Aorta (tissue), 4 donors: ENCODE measurements around the gene LTBR. TPM values are rescaled to one million over a fixed set of nuclear protein-coding genes. Genes with fewer than 3 reads are reported as not detected.

Experiments
- polyA plus RNA-seq, 2 donors: library from polyadenylated mRNA; stranded (reverse); fragments of 200-250 nt; gene quantifications; one replicate each; pipeline ENCODE4 v1.2.3, GENCODE V29; 2013
- total RNA-seq, 2 donors: library from RNA; stranded (reverse); fragmentation: NEBNext Ultra II Directional; extraction: Animal tissue kit (Norgen Biotek cat#: 25700); gene quantifications; one replicate each; pipeline ENCODE4 v1.2.1, GENCODE V29; 2021
- donor health status: healthy with polysubstance abuse.
- donor health status: Bipolar disorder and iron deficiency.
- donor health status: DM: no; HTN: no; CAD: no.
- donor health status: DM: yes; HTN: yes; CAD: no.

LTBR gene
- total and polyA plus RNA-seq, 4 donors, result 20.5 to 103 (median 85.5) TPM

Other genes with a start within 250 kb of the LTBR start
- 100 to 1,000 TPM; 285 to 303 TPM for gene CD9, start 183.8 kb upstream of the LTBR start, total RNA-seq
- gene CD9, start 183.8 kb upstream of the LTBR start, polyA plus RNA-seq, result 100 to 1,000 TPM; 267 to 506 TPM
- gene PLEKHG6, start 73.5 kb upstream of the LTBR start, total RNA-seq, result 1 to 10 TPM in 1 of 2 donors, under 1 TPM in 1; 0.88 to 1.5 TPM
- 10 to 100 TPM in 1 of 2 donors, under 1 TPM in 1; 0.15 to 90.3 TPM for gene PLEKHG6, start 73.5 kb upstream of the LTBR start, polyA plus RNA-seq
- gene TNFRSF1A, start 42.1 kb upstream of the LTBR start, total RNA-seq, result 100 to 1,000 TPM; 190 to 236 TPM
- gene TNFRSF1A, start 42.1 kb upstream of the LTBR start, polyA plus RNA-seq, result 100 to 1,000 TPM in 1 of 2 donors, 10 to 100 TPM in 1; 36.9 to 112 TPM
- gene SCNN1A, start 8.6 kb upstream of the LTBR start, total RNA-seq, result 1 to 10 TPM; 1.5 to 2.4 TPM
- gene SCNN1A, start 8.6 kb upstream of the LTBR start, polyA plus RNA-seq, result 1 to 10 TPM in 1 of 2 donors, under 1 TPM in 1; 0.61 to 1.5 TPM
- gene CD27, start 60.8 kb downstream of the LTBR start, total RNA-seq, result 1 to 10 TPM; 1.2 TPM
- under 1 TPM; 0.51 to 0.88 TPM for gene CD27, start 60.8 kb downstream of the LTBR start, polyA plus RNA-seq
- gene TAPBPL, start 67.9 kb downstream of the LTBR start, total RNA-seq, result 10 to 100 TPM; 14.6 to 29.3 TPM
- gene TAPBPL, start 67.9 kb downstream of the LTBR start, polyA plus RNA-seq, result 10 to 100 TPM; 22.0 to 25.9 TPM
- gene VAMP1, start 86.5 kb downstream of the LTBR start, total RNA-seq, result 10 to 100 TPM in 1 of 2 donors, 1 to 10 TPM in 1; 9.7 to 23.9 TPM
- gene VAMP1, start 86.5 kb downstream of the LTBR start, polyA plus RNA-seq, result 10 to 100 TPM; 14.8 to 44.0 TPM
- gene MRPL51, start 109.1 kb downstream of the LTBR start, total RNA-seq, result 10 to 100 TPM; 91.8 to 95.5 TPM
- gene MRPL51, start 109.1 kb downstream of the LTBR start, polyA plus RNA-seq, result 100 to 1,000 TPM; 125 to 283 TPM
- gene NCAPD2, start 109.9 kb downstream of the LTBR start, total RNA-seq, result 10 to 100 TPM; 19.9 to 32.8 TPM
- 10 to 100 TPM in 1 of 2 donors, 1 to 10 TPM in 1; 5.1 to 13.2 TPM for gene NCAPD2, start 109.9 kb downstream of the LTBR start, polyA plus RNA-seq
- 1,000 to 10,000 TPM; 1,856 to 2,021 TPM for gene GAPDH, start 150.4 kb downstream of the LTBR start, total RNA-seq
- gene GAPDH, start 150.4 kb downstream of the LTBR start, polyA plus RNA-seq, result 1,000 to 10,000 TPM; 2,047 to 3,012 TPM
- 10 to 100 TPM; 28.5 to 60.8 TPM for gene IFFO1, start 171.9 kb downstream of the LTBR start, total RNA-seq
- 100 to 1,000 TPM in 1 of 2 donors, 10 to 100 TPM in 1; 11.1 to 110 TPM for gene IFFO1, start 171.9 kb downstream of the LTBR start, polyA plus RNA-seq
- gene NOP2, start 184.1 kb downstream of the LTBR start, total RNA-seq, result 10 to 100 TPM; 24.8 to 27.8 TPM
- gene NOP2, start 184.1 kb downstream of the LTBR start, polyA plus RNA-seq, result 10 to 100 TPM in 1 of 2 donors, 1 to 10 TPM in 1; 5.4 to 18.8 TPM
- gene CHD4, start 223.2 kb downstream of the LTBR start, total RNA-seq, result 100 to 1,000 TPM; 174 to 195 TPM
- gene CHD4, start 223.2 kb downstream of the LTBR start, polyA plus RNA-seq, result 100 to 1,000 TPM in 1 of 2 donors, 10 to 100 TPM in 1; 73.1 to 110 TPM